Measurements from ENCODE around the gene ECE1. TPM values are rescaled to one million over a fixed set of nuclear protein-coding genes. Genes with fewer than 3 reads are reported as not detected.

ECE1 gene
- polyA plus RNA-seq (2013, experiment 1 of 2; ENCODE audit: insufficient read length): 95.9 TPM
- 60.4 TPM for polyA plus RNA-seq (2013, experiment 2 of 2; ENCODE audit: insufficient read length)

DNA sequence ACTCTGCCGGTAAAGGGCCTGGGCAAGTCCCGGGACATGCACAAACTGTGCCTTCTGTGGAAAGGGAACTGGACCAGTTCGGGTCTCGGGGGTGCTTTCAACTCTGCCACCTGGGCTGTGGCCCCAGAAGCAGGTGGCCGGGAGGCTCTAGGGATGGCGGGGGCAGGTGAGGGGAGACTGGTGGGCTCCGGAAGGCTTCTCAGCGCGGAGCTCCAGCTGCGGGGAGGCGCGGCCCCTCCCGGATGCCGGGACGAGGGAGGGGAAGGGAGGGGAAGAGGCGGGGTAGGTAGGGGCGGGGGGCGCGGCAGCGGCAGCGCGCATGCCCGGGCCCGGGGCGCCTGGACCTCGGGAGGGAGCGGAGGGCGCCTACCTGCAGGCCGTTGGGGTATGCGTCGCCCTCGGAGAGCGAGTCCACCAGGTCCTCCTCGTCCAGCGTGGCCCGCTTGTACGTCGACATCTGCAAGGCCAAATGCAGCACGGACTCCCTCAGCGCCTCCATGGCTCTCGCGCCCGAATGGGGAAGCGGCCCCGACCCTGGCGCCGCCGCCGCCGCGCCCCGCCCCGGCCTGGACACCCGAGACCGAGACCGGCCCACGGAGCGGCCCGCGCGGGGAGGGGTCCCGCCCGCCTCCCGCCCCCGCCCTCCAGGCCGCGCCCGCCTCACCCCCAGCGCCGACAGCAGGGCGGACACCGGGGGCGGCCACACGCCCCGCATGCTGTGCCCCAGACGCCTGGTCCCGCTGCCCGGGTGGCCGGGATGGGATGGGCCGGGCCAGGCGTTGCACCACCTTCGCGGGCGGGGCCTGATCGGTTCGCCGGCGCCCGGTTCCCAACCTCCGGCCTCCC is at the start of gene ECE1:
Gene ECE1 (minus strand): TSS at position 764 of the 846 bp plus-strand sequence. CDS start 49 bp downstream, at position 715.
- peak; percentile 42 for DNase-seq

DNA sequence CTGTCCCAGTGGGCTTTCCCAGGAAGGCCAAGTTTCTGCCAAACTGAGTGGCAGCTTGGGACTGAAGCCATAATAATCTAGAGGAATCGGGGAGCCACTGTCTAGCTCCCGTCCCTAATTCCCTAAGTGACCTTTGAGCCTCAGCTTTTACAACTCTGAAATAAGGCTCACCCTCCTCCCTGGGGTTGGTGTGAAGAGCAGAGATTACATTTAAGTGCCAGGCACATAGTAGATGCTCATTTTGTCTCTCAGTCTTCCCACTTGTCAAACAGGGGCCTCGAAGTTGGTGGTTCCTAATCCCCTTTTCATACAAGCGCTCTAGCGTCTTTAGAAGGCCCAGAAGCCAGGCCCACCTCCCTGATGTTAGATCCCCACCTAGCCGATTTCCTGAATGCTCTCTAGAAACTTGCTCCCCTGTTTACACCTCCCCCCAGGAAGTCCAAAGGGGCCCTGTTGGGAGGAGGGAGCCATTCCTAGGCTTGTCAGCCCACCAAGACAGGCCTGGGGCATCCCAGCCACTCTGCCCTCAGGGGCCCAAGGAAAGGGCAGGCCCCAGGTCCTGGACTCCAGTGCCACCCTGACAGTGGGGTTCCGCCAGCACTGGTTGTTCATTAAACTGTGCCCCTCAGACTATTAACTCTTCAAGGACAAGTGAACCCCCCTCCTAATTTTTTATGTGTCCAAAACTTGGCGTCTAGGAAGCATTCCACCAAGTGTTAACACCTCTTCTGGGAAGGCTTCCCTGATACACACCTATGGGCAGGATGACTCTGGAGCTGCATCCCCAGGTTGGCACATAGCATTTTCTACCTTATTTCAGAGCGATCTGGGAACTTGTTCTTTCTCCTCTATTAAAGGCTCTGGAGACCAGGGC is 49.3 kb upstream of the ECE1 start:
- no peak for DNase-seq

DNA sequence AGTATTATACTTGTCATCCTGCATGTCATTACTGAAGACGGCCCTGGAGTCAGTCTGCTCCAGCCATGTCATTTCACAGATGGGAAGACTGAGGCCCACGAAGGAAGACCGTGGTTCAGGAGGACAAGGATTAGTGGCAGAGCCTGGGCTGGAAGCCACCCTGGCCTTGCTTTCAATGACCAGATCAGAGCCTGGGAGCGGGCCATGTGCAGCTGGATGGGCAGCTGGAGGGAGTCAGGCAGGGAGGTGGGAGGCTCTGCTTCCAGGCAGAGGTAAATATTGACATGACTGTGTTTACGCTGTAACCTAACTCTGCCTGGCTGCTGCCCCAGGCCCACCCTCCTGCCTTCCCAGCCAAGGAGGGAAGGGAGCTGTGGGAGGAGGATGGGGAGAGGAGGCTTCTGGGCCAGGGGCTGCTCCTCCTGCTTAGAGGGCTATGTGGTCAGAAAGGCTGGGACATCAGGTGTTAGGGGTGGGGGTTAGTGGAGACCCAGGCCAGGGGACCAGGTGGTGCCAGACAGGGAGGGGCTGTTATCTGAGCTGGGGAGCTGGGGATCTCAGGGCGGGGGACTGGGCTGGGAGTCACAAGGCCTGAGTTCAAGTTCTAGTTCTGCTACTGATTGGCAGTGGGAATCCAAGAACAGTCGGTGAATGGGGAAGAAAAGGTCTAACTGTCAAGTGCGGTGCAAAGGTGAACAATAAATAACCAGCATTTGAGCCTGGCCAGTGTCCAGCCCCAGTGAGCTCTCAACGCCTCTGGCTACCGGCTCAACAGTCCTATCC is 48.5 kb upstream of the ECE1 start:
- no peak for DNase-seq

DNA sequence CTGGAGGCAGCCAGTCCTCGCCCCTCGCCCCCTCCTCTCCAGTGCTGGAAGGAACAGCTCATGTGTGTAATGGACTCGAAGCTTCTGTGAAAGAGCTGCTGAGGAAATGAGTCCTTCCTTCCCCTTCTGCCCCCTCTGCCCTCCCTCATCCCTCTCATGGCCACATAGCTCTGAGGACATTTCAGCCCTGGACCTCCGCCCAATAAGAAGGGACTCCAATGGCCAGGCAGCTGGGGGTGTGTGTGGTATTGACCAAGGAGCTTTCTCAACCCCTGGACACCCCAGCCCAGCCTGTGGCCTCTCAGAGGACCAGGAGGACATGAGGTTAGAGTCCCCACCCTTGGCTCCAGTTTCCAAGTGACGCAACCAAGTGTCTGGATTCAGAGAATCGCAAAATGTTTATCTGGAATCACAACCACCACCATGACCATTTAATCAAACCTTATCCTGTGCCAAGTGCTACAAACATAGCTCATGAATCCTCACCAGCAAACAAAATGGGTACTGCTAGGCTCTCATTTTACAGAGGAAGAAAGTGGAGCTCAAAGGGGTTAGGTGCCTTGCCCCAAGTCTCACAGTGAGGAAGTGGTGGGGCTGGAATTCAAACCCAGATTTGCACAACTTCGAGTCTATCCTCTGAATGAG is 47.8 kb upstream of the ECE1 start:
- DNase-seq: no peak

DNA sequence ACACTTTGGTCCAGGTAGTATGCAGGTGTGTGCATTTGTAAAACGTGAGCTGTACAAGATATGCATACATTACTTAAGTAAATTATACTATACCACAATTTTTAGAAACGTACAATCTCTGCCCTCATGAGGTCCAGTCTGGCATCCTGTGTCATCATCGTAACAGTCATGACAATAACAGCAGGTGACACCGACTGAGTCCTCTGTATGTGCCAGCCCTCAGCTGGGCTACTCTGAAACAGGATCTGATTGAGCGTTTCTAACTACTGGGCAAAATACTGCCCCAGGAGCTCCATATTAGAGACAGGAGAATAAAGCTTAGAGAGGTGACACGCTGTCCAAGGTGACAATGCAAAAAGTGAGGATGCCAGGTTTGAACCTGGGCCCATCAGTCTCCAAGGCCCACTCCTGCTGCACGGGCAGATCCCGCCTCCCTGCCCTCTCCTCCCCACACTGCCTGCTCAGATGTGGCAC is 47.2 kb upstream of the ECE1 start:
- DNase-seq: no peak

DNA sequence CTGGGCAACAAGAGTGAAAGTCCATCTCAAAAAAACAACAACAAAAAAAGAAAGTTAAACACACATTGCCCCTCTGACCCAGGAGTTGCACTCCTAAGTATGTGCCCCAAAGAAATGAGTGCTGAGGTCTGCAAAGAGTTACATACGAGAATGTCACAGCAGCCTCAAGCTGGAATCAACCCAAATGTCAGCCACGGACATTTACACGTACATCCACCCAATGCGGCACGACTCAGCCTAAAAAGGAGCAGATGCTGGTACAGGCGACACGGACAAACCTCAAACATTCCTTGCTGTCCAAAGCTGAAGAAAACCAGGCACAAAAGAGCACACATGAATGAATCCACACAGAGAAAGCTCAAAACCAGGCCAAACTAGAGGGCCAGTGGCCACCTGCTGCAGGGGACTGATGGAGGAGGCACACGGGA is 46.8 kb upstream of the ECE1 start:
- no peak for DNase-seq

DNA sequence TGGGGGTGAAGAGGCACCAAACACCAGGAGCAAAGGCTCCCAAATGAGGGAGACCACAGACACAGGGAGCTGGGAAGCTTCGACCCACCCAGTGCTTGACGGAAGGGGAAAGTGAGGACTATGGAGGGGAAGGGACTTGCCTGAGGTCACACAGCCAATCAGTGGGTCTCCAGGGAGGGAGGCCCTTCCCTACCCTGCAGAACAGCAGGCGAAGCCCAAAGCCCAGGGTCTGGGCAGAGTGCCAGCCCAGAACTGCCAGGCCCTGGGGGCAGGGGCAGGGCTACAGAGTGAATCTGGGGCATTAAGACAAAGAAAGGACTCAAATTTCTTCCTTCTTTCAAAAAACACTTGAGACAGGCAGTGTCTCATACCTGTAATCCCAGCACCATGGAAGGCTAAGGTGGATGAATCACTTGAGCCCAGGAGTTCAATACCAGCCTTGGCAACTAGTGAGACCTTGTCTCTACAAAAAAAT is 45.5 kb upstream of the ECE1 start:
- DNase-seq: no peak

DNA sequence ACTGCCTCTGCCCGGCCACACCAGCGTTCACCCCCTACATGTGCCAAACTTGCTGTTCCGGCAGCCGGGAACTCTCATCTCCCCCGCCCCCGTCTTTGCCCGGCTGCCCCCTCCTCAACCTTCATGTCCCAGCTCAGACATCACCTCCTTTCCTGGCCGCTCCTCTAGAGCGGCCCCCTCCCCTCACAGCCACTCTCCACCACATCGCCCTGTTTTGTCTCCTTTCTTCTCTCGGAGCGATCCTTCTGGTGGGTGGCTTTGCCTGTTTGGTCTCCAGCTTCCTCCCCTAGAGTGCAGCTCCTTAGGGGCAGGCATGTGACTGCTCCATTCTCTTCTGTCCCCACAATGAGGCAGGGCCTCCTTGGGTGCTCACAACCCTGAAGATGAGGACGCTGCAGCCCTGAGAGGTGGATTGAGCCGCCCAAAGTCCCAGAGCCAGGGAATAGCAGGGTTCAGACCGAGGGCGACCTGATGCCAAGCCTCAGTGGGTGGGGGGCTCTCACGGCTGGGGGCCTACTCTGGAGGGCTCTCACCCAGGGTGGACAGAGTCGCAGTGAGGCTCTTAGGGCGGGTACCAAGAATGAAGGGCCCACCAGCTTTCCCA is 44.9 kb upstream of the ECE1 start:
- no peak for DNase-seq

DNA sequence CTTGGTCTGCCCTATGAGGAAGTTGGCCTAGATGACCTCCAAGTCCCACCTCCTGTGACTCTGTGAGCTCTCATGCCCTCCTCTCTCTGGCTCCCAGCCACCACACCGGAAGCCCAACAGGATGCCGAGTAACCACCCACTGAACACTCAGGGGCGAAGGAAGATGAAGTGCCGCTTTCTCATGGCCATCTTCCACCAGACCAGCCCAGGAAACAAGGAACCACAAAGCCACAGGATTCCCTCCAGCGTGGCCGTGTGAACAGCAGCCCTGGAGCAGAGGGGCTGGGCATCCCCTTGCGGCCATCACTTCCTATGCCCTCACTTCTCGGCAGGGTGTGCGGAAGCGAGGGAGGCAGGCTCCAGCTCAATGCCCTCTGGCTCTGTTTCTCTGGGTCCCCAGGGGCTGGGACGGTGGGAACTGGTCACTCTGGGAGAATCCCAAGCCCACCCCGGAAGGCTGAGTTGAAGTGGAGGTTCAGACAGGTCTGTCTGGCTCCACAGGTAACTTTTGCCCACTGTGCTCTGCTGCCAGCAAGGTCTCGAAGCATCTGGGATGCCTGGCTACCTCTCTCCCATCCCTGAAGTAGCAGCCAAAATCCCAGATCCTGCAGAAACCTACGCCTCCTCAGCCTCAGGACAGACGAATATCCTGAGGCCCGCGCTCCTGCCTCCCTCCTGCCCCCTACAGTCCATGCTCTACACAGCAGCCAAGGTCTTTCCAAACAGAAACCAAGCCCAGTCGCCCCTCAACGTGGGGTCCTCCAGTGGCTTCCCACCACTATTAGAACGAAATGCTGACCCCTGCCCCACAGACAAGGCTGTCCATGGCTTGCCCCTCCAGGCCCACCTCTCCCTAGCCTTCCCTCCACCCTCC is 44.2 kb upstream of the ECE1 start:
- peak; percentile 92 for DNase-seq

DNA sequence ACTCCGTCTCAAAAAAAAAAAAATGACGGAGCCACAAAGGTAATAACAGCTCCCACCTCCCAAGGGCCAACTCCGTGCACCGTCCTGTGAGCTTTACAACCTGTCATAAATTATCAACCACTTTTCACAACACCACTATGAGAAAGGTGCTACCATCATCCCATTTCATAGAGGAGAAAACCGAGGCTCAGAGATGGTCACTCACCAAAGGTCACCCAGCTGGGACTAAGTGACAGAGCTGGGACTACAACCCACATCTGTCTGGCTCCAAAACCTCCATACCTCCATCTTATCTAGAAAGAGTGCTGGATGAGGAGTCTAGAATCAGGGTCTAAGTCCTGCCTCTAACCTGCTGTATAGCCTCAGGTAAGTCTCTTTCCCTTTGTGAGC is 43.6 kb upstream of the ECE1 start:
- no peak for DNase-seq

DNA sequence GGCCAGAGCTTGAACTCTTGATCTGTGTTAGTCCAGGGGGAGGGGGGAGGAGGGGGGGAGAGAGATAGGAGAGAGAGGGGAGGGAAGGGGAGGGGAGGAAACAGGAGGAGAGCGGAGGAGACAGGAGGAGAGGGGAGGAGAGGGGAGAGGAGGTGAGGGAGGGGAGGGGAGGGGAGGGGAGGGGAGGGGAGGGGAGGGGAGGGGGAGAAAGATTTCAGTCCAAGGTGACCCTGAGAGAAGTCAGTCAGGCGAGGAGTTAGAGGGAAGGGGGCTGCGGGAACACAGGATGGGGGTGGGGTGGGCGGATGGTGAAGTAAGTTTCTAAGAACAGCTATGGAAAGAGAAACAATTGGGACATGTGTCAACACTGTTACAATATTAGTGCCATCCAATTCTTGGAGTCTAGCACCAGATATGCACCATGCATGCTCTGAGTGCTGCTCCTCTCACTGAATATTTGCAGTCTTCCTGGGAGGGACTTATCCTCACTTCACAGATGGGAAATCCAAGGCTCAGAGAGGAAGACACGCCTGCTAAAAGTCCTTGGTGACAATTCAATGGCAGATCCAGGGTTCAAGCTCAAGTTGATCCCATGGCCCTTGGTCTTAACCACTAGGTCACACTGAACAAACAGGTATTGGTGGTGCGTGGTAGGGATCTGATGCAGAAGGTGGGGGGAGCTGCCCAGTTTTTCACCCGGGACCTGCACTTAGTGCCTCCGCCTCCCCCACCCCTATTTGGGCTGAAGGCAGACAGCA is 42.5 kb upstream of the ECE1 start:
- DNase-seq: no peak

DNA sequence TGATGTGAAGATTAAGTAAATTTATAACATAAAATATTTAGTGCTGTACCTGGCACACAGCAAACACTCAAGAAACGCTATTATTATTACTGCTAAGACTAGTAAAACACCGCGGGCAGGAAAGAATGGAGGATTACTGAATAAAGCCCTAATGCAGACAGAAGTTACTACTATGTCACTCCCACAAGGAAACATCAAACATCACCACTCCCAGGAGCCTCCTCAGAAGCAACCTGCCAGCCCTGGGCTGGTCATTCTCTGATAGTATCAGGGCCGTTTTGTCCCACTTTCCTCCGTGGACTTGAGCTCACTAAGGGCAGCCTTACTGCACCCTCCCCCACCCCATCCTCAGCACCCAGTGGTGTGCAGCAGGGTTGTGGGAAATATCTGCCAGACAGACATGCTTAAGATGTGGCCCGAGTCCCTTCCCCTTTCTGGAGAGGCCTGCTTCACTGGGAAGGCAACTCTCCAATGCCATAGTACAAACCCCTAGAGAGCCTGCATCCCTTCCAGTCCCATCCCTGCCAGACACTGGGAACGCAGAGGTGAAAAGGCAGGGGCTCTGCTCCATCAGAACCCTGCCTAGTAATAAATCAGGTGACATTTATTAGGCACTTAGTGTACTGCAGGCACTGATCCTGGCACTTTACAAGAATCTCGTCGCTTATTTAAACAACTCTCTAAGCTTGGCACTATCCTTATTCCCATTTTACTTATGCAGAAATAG is 41.7 kb upstream of the ECE1 start:
- no peak for DNase-seq

DNA sequence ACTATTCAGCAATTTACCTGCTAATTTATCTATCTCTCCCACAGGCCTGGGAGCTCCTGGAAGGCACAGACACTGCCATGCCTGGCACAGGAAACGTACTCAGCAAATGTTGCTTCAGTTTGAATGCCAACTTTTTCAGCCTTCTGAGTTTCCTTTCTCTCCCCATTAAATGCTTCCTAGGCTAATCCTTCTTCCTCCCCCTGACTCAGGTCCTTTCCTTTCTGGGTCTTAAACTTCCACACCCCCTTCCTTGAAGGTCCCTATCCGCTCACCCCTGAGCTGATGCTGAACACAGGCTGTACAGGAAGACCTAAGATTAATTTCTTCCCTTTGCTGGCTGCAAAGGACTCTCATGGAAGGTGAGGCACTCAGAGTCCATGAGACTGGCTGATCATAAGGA is 40.3 kb upstream of the ECE1 start:
- no peak for DNase-seq

DNA sequence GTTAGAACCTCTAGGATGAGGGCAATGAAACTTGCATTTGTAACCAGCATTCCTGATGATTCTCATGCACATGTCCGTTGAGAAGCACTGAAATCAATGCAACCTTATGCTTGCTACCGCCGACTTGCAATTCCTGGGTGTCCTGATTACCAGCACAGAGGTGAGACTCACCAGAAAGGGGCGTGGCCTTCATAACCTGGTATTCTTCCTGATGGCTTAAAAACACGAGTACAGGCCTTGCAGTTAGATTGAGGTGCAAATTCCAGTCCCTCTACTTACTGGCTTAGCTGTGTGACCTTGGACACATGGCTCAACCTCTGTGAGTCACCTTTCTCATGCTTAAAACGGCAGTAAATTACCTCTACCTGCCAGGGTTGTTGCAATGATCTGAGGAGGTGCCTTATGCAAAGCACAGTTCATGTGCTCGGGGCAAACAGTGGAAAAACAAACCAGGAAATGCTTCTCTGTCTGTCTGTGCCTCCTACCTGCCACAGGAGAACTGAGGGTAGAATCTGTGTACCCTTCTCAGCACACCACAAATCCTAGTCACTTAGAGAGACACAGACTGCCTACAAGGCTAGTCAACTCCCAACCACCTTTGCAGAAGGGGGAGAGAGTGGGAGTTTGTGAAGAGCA is 39.1 kb upstream of the ECE1 start:
- DNase-seq: no peak

DNA sequence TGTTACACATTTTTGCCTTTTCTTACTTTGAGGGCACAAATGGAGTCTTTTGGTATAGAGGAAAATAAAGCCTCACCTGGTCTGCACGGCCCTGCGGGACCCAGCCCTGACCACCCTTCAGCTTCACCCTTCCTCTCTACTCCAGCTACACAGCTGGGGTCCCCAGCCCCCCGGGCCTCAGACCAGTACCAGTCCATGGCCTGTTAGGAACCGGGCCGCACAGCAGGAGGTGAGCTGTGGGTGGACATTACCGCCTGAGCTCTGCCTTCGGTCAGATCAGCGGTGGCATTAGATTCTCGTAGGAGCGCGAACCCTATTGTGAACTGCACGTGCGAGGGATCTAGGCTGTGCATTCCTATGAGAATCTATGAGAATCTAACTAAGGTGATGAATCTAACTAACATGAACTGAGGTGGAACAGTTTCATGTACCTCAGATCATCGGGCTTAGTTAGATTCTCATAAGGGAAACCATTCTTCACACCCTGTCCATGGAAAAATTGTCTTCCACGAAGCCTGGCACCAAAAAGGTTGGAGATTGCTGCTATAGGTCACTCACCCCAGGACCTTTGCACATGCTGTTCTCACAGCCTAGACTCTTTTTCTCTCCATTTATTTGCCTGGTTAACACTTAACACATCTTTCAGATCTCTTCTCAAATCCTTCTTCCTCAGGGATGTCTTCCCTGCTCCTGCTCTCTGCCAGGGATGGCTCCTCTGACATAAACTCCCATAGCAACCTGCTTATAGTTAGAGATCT is 37.5 kb upstream of the ECE1 start:
- no peak for DNase-seq

DNA sequence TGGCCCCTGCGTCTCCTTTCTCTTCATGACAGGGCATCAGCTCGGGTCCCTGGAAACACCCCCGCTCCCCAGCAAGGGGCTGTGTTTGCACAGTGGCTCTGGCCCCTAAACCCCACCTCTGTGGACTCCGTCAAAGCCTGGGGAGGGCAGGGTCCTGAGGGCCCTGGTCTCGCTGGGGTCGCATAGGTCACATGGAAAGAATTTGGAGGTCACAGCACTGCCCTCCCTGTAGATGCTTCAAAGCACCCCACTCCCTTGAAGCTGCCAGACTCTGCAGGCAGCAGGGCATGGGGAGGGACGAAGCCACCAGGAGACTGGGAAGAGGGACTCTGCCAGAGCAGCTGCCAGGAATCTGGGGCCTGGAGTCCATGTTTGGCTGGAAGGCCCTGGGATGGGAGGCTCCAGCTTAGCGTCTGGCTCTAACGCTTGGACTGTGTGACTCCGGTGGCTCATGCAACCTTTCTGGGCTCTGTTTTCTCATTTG is 36.6 kb upstream of the ECE1 start:
- no peak for DNase-seq

DNA sequence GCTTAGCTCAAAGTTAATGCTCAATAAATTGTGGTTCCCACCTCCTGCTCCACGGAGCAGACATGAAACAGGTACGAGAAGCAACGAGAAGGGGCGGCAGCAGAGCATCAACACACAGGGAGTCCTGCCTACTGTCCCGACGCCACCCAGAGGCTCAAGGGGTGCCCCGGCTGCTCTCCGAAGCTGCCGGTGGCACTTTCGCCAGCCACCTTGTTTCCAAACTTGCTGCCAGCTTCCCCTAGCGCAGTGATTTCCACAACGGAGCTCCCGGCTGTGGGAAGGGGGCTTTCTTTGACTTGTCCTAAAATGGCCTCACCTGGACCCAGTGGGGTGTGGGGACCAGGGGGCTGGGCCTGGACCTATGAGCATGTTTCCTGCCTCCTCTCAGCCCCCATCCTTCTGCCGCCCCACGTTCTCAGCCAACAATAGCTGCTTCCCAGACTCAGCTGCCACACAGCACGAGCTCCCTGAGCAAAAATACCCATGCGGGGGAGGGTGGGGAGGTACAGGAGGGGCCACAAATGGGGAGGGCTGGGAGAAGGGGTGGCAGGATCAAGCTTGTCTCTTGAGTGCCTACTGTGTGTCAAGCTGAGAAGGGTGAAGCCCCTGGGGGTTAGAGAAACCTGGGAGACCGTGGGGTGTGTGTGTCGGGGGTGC is 35.6 kb upstream of the ECE1 start:
- no peak for DNase-seq
